ENCODE data around the gene LASP1NB.

Gene LASP1NB

GRCh38 chr17:38925263-38925995 is at the start of gene LASP1NB:
Gene LASP1NB (plus strand): TSS chr17:38925614.
- DNase-seq: peak; percentile 70

- no peak for DNase-seq
Measured at GRCh38 chr17:38877130-38877851, 48.1 kb upstream of the LASP1NB start.

DNA sequence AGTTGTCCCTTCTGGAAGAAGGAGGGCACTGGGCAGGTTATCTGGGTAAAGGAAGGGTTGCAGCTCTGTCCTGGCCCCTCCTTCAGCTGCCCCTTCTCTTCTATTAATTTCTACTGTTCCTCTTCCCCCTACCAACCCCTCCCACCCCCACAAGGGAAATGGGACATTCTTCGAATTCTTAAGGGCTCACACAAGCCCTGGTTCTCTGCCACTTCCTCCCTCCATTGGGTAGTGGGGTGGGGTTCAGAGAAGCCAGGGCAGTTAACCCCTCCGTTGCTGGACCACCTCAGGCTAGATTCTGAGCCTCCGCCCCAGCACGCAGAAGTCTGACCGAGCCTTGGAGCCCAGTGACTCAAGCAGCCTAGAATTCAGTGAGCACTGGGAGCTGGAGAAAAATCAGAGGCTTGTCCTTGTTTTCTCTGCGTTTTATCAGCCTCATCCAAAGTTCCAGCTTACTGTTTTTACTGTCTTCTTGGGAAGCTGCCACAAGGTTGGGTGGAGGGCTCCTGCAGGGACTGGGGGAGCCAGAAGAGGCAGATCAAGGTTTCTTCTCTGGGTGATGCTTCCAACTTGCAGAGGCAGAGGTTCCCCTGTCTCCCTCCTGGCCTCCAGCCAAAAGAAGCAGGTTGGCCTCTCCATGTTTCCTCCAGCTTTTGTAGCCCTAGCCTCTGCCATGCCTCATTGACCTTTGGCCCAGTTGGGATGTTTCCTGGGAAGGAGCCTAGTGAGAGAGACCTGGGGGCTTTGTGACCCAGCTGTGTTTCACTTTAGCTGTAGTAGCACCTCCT is 45.3 kb upstream of the LASP1NB start:
- DNase-seq: no peak

DNA sequence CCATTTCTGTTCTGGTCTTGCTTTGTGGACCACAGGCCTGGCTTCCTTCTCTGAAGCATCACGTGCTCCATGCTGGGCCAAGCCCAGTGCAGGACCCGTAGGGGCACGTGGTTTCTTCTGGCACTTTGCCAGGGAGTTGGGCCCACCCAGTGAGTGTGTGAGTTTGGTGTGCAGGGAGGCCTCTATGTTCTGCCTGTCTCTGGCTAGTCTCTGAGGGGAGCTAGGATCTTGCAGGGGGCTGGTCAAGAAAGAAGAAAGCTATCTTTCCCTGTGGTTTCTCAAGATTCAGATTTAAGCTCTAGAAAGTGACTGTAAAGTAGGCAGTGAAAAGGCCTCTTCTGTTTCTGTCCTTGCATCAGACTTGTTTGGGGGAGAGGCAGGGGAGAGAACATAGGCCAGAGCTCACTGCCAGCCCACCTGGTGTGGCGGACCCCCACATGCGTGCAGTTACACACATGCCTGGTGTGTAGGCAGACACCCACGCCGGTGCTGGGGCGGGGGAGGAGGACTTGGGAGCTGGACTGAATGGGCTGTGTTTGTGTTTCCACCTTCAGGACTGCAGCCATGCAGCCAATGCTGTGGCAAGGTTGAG is 43.7 kb upstream of the LASP1NB start:
- peak; percentile 85 for DNase-seq

- DNase-seq: no peak
Measured at GRCh38 chr17:38882870-38883269, 42.5 kb upstream of the LASP1NB start.

DNA sequence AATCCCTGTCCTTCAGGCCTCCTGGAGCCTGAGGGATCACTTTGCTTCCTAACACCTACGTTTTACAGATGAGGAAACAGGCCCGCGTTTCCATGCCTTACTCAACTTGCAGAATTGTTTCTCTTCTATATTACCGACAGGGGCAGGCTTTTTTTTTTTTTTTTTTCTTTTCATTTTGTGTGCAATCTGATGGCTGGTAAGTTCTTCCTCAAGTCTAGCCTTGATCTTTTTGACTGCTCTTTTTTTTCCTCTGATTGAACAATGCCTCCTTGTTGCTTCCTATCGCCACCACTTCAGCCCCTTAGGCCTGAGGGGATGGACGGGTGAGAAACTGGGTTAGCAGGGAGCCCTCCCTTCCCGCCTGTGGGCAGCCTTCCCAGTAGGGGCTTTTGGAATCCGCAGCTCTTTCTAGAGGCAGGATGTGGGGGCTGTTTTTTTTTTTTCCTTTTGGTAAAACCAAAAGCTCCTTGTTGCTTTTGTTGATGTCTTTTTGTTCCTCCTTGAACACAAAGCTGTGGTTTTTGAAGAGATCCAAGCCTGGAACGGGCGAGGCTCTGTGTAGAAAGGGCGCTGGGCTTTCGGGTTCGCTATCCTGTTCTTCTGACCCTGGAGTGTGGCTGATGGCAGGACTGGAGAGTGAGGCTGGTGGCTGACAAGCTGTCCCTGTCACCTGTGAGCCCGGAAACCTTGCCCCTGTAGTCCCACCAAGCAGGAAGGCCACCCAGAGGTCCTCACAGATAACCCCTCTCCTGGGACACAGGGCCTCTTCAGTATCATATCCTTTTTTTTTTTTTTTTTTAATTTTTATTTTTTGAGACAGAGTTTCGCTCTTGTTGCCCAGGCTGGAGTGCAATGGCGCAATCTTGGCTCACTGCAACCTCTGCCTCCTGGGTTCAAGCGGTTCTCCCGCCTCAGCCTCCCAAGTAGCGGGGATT is 41.6 kb upstream of the LASP1NB start:
- DNase-seq: no peak

DNA sequence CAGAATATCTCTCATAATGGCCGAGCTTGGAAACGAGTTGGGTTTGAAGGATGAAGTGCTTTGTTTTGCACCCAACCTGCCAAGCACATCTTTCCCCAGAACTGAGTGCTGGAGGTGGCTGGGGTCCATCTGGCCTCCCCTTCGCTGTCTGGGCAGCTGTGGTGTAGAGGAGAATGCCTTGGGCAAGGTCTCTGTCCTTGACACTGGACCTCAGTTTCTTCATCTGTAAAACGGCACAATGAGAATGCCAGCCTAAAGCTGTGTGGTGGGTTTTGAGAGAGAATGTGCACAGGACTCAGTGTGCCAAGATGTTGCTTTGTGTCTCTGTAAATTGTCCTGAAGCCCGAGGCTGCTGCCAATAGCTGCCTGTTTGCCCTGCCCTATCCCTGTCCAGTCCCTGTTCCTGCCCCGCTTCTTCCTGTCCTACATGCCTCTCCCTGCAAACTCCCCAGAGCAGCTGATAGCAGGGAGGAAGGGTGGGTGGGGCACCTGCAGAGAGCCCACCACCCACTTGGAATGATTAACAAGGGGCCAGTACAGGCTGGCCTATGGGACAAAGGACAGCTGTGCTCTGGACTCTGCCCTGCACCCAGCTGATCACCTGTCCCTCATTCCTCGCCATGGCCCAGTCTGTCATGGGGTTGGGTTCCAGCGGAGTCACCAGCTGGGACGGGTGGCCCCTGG is 40.2 kb upstream of the LASP1NB start:
- no peak for DNase-seq

DNA sequence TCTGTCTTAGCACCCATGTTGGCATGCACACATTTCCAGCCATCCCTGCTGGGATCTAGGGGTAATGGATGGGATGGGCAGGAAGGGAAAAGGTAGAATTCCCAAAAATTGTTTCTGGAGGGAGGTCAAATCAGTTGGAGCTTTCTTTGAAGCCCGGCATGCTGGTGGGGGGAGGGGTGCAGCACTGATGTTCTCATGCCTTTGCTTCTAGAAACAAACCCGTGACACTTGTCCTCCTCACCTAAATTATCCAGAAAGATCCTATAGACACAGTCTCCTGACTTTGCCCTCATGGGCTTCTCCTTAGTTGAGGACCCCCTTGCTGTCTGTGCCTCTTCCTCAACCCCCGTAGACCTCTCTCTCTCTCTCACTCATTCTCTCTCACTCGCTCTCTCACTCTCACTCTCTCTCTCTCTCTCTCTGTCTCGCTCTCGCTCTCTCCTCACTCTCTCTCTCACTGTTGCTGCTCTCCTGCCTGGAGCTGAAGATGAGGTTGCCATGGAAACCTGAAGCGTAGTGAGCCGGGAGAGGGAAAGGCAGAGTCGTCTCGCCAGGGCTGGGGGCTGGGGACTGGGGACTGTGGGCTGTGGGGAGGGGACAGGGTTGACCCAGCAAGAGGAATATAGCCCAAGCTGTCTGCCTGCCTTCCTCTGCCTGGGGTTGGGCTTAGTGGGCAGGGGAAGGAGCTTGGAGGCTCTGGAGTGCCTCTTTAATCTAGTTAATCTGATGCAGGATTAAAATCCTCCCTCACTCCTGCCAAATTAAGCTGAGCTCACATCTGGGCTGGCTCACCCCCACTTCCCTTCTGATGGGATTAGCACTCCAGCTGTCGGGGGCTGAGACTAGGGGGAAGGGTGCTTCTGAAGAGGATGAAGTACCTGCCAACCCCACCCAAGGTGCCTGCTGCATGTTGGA is 39.4 kb upstream of the LASP1NB start:
- DNase-seq: no peak

GRCh38 chr17:38886643-38887010 is 38.8 kb upstream of the LASP1NB start:
- DNase-seq: no peak

DNA sequence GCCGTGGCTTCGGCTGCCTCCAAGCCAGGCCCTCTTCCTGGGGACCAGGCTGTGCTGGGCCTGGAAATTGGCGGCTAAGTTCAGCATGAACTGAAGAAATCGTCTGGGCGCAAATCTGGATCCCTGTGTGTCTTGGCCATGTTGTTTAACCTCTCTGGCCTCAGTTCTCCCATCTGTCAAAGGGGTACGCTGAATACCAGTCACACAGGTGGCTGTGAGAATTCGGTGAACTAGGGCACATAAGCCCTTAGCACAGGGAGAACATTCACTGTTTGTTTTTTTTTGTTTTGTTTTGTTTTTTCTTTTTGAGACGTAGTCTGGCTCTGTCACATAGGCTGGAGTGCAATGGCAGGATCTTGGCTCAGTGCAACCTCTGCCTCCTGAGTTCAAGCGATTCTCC is 36.6 kb upstream of the LASP1NB start:
- no peak for DNase-seq

- no peak for DNase-seq
Measured at GRCh38 chr17:38889745-38890409, 35.5 kb upstream of the LASP1NB start.

- no peak for DNase-seq
Measured at GRCh38 chr17:38890410-38890746, 35.0 kb upstream of the LASP1NB start.

GRCh38 chr17:38891441-38891840 is 34.0 kb upstream of the LASP1NB start:
- no peak for DNase-seq

DNA sequence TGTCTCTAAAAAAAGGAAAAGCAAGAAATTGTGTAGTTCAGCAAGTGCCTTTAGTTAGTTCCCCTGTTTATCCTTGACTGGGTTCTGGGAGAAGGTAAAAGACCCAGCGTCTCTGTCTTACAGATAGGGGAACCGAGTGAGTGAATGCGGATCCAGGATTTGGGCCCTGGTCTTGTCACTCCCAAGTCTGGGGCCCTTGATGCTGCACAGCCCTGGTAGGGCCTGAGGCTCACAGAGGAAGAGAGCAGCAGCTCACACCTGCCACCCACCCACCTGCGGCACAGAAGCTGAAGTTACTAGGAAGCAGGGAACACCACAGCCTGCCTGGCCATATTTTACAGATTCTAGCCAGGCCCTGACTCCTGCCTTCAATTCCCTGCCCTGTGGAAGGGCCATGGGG is 33.3 kb upstream of the LASP1NB start:
- DNase-seq: no peak

GRCh38 chr17:38892620-38893019 is 32.8 kb upstream of the LASP1NB start:
- DNase-seq: no peak

GRCh38 chr17:38893113-38893512 is 32.3 kb upstream of the LASP1NB start:
- DNase-seq: no peak

GRCh38 chr17:38893607-38894006 is 31.8 kb upstream of the LASP1NB start:
- DNase-seq: peak; percentile 73

DNA sequence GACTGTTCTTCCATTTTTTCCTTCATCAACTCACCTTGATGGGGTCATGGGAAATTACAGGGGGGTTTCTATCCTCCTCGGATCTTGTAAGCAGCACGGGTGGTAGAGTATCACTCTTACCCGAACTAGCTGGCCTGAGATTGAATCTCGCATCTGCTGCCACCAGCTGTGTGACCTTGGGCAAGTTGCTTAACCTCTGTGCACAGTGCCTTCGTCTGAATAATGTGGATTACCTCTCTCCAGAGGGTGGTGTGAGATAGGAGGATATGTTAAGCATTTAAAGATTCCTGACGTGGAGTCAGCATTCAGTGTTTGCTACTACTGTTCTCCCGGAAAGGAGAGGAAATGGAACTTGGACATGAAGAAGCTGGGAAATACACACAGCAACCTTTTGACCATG is 31.1 kb upstream of the LASP1NB start:
- no peak for DNase-seq

- DNase-seq: no peak
Measured at GRCh38 chr17:38896346-38896954, 29.0 kb upstream of the LASP1NB start.

- DNase-seq: no peak
Measured at GRCh38 chr17:38897176-38897575, 28.2 kb upstream of the LASP1NB start.

Data from activated CD8-positive, alpha-beta memory T cell treated with anti-CD3 and anti-CD28 coated beads, Interleukin-2, amount 50 U/mL, for 48 hours (primary cell).